SK-N-MC (cell line): ENCODE measurements around the gene RGS3.
A peak's percentile ranks its signal among the peaks of the same experiment; 100 is the strongest.
"Not testable (repeated sequence)": the region's sequence is repeated elsewhere in the genome, so short reads cannot be mapped to it uniquely, and the experiment has no call there.

Source experiments
- DNase-seq: peaks from one replicate; pipeline ENCODE4 v3.0.0-alpha.2; 2011; ENCODE audit warnings: low read depth, low spot score
- H3K27ac ChIP-seq: fragments of 200-600 bp; sonication (generic); 2 replicates; pipeline ENCODE4 v1.5.1; 2016; ENCODE audit warnings: mixed run types
- H3K36me3 ChIP-seq: fragments of 200-600 bp; sonication (generic); 2 replicates; pipeline ENCODE4 v1.6.1; 2017; ENCODE audit warnings: antibody characterized with exemption, low read length, mixed read lengths; ENCODE audit not compliant: insufficient read depth
- H3K4me3 ChIP-seq: fragments of 200-600 bp; sonication (generic); 2 replicates; pipeline ENCODE4 v1.5.1; 2016
- H3K9ac ChIP-seq: fragments of 200-600 bp; sonication (generic); 2 replicates; pipeline ENCODE4 v1.8.0; 2017; ENCODE audit warnings: mixed run types, mixed read lengths; ENCODE audit not compliant: insufficient read length
- H3K9me3 ChIP-seq: fragments of 200-600 bp; sonication (generic); 2 replicates; pipeline ENCODE4 v1.6.1; 2017; ENCODE audit warnings: low read depth, mild to moderate bottlenecking, antibody characterized with exemption, low read length, moderate library complexity, mixed read lengths
- EZH2 ChIP-seq: fragments of 200-600 bp; sonication (generic); IDR thresholded peaks from one replicate; pipeline ENCODE4 v1.6.1; 2017; ENCODE audit warnings: antibody characterized with exemption
- FOXP2 ChIP-seq: optimal IDR thresholded peaks from 2 replicates; pipeline ENCODE3; 2011; ENCODE audit warnings: mild to moderate bottlenecking, moderate library complexity; ENCODE audit not compliant: insufficient read depth; ENCODE audit errors: extremely low read length, control extremely low read depth
- POLR2AphosphoS5 ChIP-seq: IDR thresholded peaks from 2 replicates; pipeline ENCODE4 v1.6.1; 2012; ENCODE audit warnings: mild to moderate bottlenecking, low read depth, low read length, borderline replicate concordance

Gene RGS3

GRCh38 chr9:113431191-113431590 is 32.3 kb upstream of the RGS3 start:
- H3K36me3 ChIP-seq, result no peaks in the 10 kb centered on the region
- TF ChIP-seq EZH2, result no peak
- no peak for DNase-seq
- no peak overlapping the region for H3K27ac ChIP-seq
- H3K9me3 ChIP-seq, result no peaks in the 10 kb centered on the region
- H3K9ac ChIP-seq, result no peak overlapping the region
- no peak overlapping the region for H3K4me3 ChIP-seq

GRCh38 chr9:113436728-113437515 is 26.6 kb upstream of the RGS3 start:
- Histone ChIP-seq H3K4me3 (no peak overlapping the region), H3K9ac (no peak overlapping the region), H3K9me3 (no peaks in the 10 kb centered on the region), H3K36me3 (no peaks in the 10 kb centered on the region), H3K27ac (no peak overlapping the region)
- DNase-seq, result no peak
- TF ChIP-seq FOXP2 (no peak), EZH2 (no peak), POLR2AphosphoS5 (no peak)

- not testable (repeated sequence) for H3K27ac ChIP-seq, H3K4me3 ChIP-seq, DNase-seq
Measured at GRCh38 chr9:113437716-113438115, 25.8 kb upstream of the RGS3 start.

GRCh38 chr9:113444736-113445135 is 18.8 kb upstream of the RGS3 start:
- H3K36me3 ChIP-seq, result no peaks in the 10 kb centered on the region
- H3K27ac ChIP-seq, result no peak overlapping the region
- no peak overlapping the region for H3K9ac ChIP-seq
- H3K4me3 ChIP-seq, result no peak overlapping the region
- no peak for TF ChIP-seq POLR2AphosphoS5
- no peak for TF ChIP-seq FOXP2
- TF ChIP-seq EZH2, result no peak
- H3K9me3 ChIP-seq, result no peaks in the 10 kb centered on the region
- no peak for DNase-seq

More at GRCh38 chr9:113437716-113438115, 25.8 kb upstream of the RGS3 start:
- not testable (repeated sequence) for H3K9ac ChIP-seq, H3K36me3 ChIP-seq, H3K9me3 ChIP-seq

- Histone ChIP-seq H3K9ac (no peak overlapping the region), H3K9me3 (no peaks in the 10 kb centered on the region), H3K4me3 (no peak overlapping the region), H3K36me3 (no peaks in the 10 kb centered on the region), H3K27ac (no peak overlapping the region)
- TF ChIP-seq POLR2AphosphoS5 (no peak), EZH2 (no peak), FOXP2 (no peak)
- DNase-seq, result peak; percentile 35
Measured at GRCh38 chr9:113446323-113446740, 17.2 kb upstream of the RGS3 start.

GRCh38 chr9:113449376-113449775 is 14.2 kb upstream of the RGS3 start:
- peak; percentile 26 for DNase-seq

GRCh38 chr9:113452113-113452605 is 11.4 kb upstream of the RGS3 start:
- no peak overlapping the region for H3K4me3 ChIP-seq
- peak overlapping the region; percentile 73; the same call in 1 of the 2 replicates for H3K27ac ChIP-seq
- no peaks in the 10 kb centered on the region for H3K36me3 ChIP-seq
- no peak overlapping the region for H3K9ac ChIP-seq
- H3K9me3 ChIP-seq, result no peaks in the 10 kb centered on the region
- DNase-seq, result no peak
- no peak for TF ChIP-seq EZH2
- TF ChIP-seq POLR2AphosphoS5, result no peak
- no peak for TF ChIP-seq FOXP2

More at GRCh38 chr9:113449376-113449775, 14.2 kb upstream of the RGS3 start:
- Histone ChIP-seq H3K27ac (no peak overlapping the region), H3K36me3 (no peaks in the 10 kb centered on the region), H3K4me3 (no peak overlapping the region), H3K9me3 (no peaks in the 10 kb centered on the region), H3K9ac (no peak overlapping the region)
- TF ChIP-seq POLR2AphosphoS5 (no peak), EZH2 (no peak), FOXP2 (no peak)

- H3K27ac ChIP-seq, result peak overlapping the region; percentile 85
- no peaks in the 10 kb centered on the region for H3K9me3 ChIP-seq
- H3K9ac ChIP-seq, result peak overlapping the region; percentile 29
- H3K36me3 ChIP-seq, result no peaks in the 10 kb centered on the region
- no peak for TF ChIP-seq FOXP2
- TF ChIP-seq POLR2AphosphoS5, result no peak
- no peak for TF ChIP-seq EZH2
- H3K4me3 ChIP-seq, result peak overlapping the region; percentile 6; the same call in 1 of the 2 replicates
- DNase-seq, result peak; percentile 28
Measured at GRCh38 chr9:113454914-113455761, 8.4 kb upstream of the RGS3 start.

- no peak overlapping the region for H3K9ac ChIP-seq
- no peaks in the 10 kb centered on the region for H3K9me3 ChIP-seq
- no peak overlapping the region for H3K4me3 ChIP-seq
- no peaks in the 10 kb centered on the region for H3K36me3 ChIP-seq
- peak overlapping the region; percentile 85 for H3K27ac ChIP-seq
- TF ChIP-seq POLR2AphosphoS5 (no peak), EZH2 (no peak), FOXP2 (no peak)
- no peak for DNase-seq
Measured at GRCh38 chr9:113456235-113456634, 7.3 kb upstream of the RGS3 start.
